C4-2B (cell line): ENCODE data around the gene LRRC59.

Experiments
- ZFX ChIP-seq: fragments of 450-650 bp; IDR thresholded peaks from 2 replicates; pipeline ENCODE4 v1.6.1; 2017
- TF ChIP-seq, protein P1 (sequence below): fragments of 450-650 bp; conservative IDR thresholded peaks from 2 replicates; pipeline ENCODE4 v1.5.1; 2017; ENCODE audit warnings: mild to moderate bottlenecking

DNA sequence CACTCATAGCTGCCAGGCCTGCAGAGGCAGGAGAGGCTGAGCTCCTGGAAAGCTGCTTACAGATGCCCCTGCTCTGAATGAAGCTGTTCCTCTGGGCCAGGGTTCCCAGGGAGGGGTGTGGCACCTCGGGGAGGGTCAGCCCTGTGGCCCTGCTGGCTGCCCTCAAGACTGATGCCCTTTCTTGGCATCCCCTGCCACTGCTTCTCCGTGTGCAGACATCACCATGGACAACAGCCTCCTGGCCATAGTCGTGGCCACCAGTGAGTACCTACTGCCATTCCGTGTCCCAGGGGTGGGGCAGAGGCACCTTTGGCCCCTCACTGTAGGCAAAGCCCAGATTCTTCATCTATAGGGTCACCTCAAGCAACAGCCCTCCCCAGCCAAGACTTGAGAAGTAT lies 33.3 kb downstream of the LRRC59 start:
- TF ChIP-seq, protein P1, sequence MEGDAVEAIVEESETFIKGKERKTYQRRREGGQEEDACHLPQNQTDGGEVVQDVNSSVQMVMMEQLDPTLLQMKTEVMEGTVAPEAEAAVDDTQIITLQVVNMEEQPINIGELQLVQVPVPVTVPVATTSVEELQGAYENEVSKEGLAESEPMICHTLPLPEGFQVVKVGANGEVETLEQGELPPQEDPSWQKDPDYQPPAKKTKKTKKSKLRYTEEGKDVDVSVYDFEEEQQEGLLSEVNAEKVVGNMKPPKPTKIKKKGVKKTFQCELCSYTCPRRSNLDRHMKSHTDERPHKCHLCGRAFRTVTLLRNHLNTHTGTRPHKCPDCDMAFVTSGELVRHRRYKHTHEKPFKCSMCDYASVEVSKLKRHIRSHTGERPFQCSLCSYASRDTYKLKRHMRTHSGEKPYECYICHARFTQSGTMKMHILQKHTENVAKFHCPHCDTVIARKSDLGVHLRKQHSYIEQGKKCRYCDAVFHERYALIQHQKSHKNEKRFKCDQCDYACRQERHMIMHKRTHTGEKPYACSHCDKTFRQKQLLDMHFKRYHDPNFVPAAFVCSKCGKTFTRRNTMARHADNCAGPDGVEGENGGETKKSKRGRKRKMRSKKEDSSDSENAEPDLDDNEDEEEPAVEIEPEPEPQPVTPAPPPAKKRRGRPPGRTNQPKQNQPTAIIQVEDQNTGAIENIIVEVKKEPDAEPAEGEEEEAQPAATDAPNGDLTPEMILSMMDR, result no peak
- TF ChIP-seq ZFX, result no peak
